Mesodermal cell (in vitro differentiated cells): ENCODE data around the gene IGSF23.

Experiments used
- H3K27ac ChIP-seq: 2 replicates; pipeline ENCODE4 v1.7.0; 2013; ENCODE audit warnings: mild to moderate bottlenecking, low read depth, low read length, moderate library complexity; ENCODE audit not compliant: severe bottlenecking
- H3K36me3 ChIP-seq: 2 replicates; pipeline ENCODE4 v1.7.1; 2013; ENCODE audit warnings: mild to moderate bottlenecking, low read length, moderate library complexity; ENCODE audit not compliant: control insufficient read depth, insufficient read depth
- H3K4me1 ChIP-seq: one replicate; pipeline ENCODE4 v1.7.1; 2013; ENCODE audit warnings: mild to moderate bottlenecking, low read length; ENCODE audit not compliant: insufficient read depth, control insufficient read depth, poor library complexity, severe bottlenecking
- H3K4me3 ChIP-seq: 2 replicates; pipeline ENCODE4 v1.7.0; 2013; ENCODE audit warnings: low read length, control low read depth, mild to moderate bottlenecking; ENCODE audit not compliant: insufficient read depth, poor library complexity, severe bottlenecking; ENCODE audit errors: extremely low read depth
- H3K9me3 ChIP-seq: 2 replicates; pipeline ENCODE4 v1.7.1; 2013; ENCODE audit warnings: mild to moderate bottlenecking, low read length, moderate library complexity; ENCODE audit not compliant: control insufficient read depth
- WGBS, 2 experiments: methylation state at CpG; one replicate each; pipeline ENCODE4 v1.1.5; 2013; ENCODE audit warnings: missing lambda C conversion rate in 2 of 2; ENCODE audit not compliant: insufficient coverage in 2 of 2; 5-methylcytosine and 5-hydroxymethylcytosine counted together

IGSF23 gene

DNA sequence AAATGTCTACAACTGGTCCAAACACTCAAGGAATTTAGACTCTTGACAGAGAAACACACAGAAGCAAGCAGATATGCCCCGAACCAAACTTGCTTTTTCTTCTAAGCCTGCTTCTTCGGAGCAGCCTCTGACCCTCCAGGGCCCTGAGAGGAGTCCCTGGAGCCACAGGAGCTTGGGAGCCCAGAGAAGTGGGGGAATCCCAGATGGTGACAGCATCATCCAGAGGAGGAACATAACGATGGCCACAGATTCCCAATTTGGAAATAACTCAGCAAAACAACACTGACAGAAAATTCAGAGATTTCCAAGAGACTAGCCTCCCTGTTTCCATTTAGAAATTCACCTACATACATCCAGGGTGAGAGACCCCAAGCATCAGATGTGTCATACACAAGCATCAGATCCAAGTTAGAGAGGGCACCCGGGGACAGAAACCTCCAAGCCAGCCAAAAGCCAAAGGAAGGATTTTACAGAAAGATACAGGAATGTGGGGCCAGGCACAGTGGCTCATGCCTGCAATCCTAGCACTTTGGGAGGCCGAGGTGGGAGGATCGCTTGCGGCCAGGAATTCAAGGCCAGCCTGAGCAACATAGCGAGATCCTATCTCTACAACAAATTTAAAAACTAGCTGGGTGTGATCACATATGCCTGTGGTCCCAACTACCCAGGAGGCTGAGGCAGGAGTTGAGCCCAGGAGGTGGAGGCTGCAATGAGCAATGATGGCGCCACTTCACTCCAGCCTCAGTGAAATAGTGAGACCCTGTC lies 28.3 kb downstream of the IGSF23 start:
- no peaks in the 10 kb centered on the region for H3K4me1 ChIP-seq
- no peak overlapping the region for H3K4me3 ChIP-seq
- H3K36me3 ChIP-seq = peaks cover 10% of the 10 kb centered on the region
- H3K27ac ChIP-seq = no peak overlapping the region
- whole genome bisulfite sequencing, 2 experiments = 95 to 96% methylated on average over 4 to 6 of the region's 9 CpGs
- H3K9me3 ChIP-seq = no peaks in the 10 kb centered on the region

DNA sequence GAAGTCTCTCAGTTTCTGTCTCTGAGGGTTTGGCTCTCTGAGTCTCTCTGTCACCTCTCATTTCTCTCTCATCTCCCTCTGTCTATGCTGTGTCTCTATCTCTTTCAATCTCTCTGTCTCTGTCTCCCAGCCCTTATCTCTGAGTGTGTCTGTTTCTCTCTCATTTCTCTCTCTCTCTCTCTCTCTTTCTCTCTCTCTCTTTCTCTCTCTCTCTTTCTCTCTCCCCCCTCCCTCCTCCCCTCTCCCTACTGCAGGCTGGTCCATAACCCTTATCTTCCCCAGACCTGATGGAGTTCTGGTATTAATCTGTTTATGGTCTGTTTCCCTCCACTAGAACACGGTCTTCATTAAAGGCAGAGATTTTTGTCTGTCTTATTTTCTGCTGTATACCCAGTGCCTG lies 29.0 kb downstream of the IGSF23 start:
- no peaks in the 10 kb centered on the region for H3K4me1 ChIP-seq
- peaks cover 11% of the 10 kb centered on the region for H3K36me3 ChIP-seq
- H3K4me3 ChIP-seq = no peak overlapping the region
- 86% methylated on average over 1 of the region's 1 CpG; no CpG with 5 or more reads in 1 of the 2 experiments for WGBS, 2 experiments
- no peaks in the 10 kb centered on the region for H3K9me3 ChIP-seq
- no peak overlapping the region for H3K27ac ChIP-seq

- Histone ChIP-seq H3K27ac (peak within 1 kb of the TSS; percentile 69), H3K9me3 (no peaks in the 10 kb centered on the region), H3K4me3 (peak within 1 kb of the TSS; percentile 81), H3K36me3 (peaks cover 23% of the 10 kb centered on the region), H3K4me1 (no peaks in the 10 kb centered on the region)
- 1% methylated on average over 54 to 57 of the region's 70 CpGs for WGBS, 2 experiments
Measured at GRCh38 chr19:44643605-44644401, 30.4 kb downstream of the IGSF23 start, which contains the start of gene PVR. Gene PVR (plus strand): TSS chr19:44643910. CDS start chr19:44644097, 187 bp downstream.

DNA sequence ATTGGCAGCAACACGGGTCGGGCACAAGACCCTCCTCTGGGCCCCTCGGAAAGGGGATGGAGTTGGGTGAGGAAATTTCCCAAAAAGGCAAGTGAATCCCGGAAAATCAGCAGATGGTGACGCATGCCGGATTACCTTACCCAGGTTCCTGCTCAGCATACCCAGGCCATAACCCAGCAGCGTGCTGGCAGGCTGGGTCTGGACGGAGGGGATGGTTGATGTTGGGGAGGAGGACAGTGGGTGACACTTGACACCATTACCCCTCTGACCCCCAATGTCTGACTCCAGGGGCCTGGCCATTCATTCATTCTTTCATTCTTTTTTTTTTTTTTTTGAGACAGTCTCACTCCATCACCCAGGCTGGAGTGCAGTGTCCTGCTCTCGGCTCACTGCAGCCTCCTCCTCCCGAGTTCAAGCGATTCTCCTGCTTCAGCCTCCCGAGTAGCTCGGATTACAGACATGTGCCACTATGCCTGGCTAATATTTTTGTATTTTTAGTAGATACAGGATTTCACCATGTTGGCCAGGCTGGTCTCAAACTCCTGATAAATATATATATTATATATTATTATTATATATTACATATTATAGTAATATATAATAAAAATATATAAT lies 31.1 kb downstream of the IGSF23 start:
- no peaks in the 10 kb centered on the region for H3K9me3 ChIP-seq
- peaks cover 30% of the 10 kb centered on the region for H3K36me3 ChIP-seq
- WGBS, 2 experiments = 0% methylated on average over 2 to 7 of the region's 13 CpGs
- peak overlapping the region; percentile 81 for H3K4me3 ChIP-seq
- no peaks in the 10 kb centered on the region for H3K4me1 ChIP-seq
- peak overlapping the region; percentile 69 for H3K27ac ChIP-seq

- WGBS, 2 experiments = 94 to 98% methylated on average over 4 to 5 of the region's 8 CpGs
Measured at GRCh38 chr19:44645407-44646048, 32.2 kb downstream of the IGSF23 start.

DNA sequence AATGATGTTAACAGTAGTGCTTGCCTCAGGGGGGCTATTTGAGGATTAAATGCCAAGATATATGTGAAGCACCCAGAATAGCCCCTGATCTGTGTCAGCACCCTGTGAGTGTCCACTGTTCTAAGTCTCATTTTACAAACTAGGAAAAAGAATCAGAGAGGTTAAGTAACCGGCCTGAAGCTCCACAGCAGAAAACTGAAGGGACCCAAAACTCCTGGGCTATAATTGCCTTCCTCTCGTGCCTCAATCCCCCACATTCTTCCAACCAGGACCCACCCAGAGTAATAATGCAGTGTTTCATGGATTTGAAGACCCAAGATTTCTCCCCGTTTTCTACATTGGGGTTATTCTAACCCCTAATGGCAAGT lies 32.7 kb downstream of the IGSF23 start:
- WGBS, 2 experiments = 91 to 94% methylated on average over 3 of the region's 3 CpGs
- H3K36me3 ChIP-seq = peaks cover 45% of the 10 kb centered on the region
- no peaks in the 10 kb centered on the region for H3K4me1 ChIP-seq
- H3K9me3 ChIP-seq = no peaks in the 10 kb centered on the region
- no peak overlapping the region for H3K4me3 ChIP-seq
- H3K27ac ChIP-seq = no peak overlapping the region

More at GRCh38 chr19:44645407-44646048, 32.2 kb downstream of the IGSF23 start:
- Histone ChIP-seq H3K36me3 (peaks cover 40% of the 10 kb centered on the region), H3K4me3 (peak overlapping the region; percentile 5), H3K9me3 (no peaks in the 10 kb centered on the region), H3K27ac (no peak overlapping the region), H3K4me1 (no peaks in the 10 kb centered on the region)

GRCh38 chr19:44647144-44647543 lies 33.8 kb downstream of the IGSF23 start:
- Histone ChIP-seq H3K9me3 (no peaks in the 10 kb centered on the region), H3K4me3 (no peak overlapping the region), H3K27ac (no peak overlapping the region), H3K36me3 (peaks cover 56% of the 10 kb centered on the region), H3K4me1 (no peaks in the 10 kb centered on the region)
- WGBS, 2 experiments = 94 to 97% methylated on average over 24 to 31 of the region's 31 CpGs

- no peaks in the 10 kb centered on the region for H3K4me1 ChIP-seq
- WGBS, 2 experiments = 92 to 100% methylated on average over 3 of the region's 3 CpGs
- no peaks in the 10 kb centered on the region for H3K9me3 ChIP-seq
- H3K27ac ChIP-seq = no peak overlapping the region
- peaks cover 72% of the 10 kb centered on the region for H3K36me3 ChIP-seq
- H3K4me3 ChIP-seq = no peak overlapping the region
Measured at GRCh38 chr19:44648631-44649251, 35.4 kb downstream of the IGSF23 start.

- H3K4me1 ChIP-seq = no peaks in the 10 kb centered on the region
- H3K27ac ChIP-seq = no peak overlapping the region
- H3K4me3 ChIP-seq = no peak overlapping the region
- peaks cover 81% of the 10 kb centered on the region for H3K36me3 ChIP-seq
- H3K9me3 ChIP-seq = no peaks in the 10 kb centered on the region
- 94 to 95% methylated on average over 13 to 14 of the region's 15 CpGs for WGBS, 2 experiments
Measured at GRCh38 chr19:44649578-44650145, 36.3 kb downstream of the IGSF23 start.

DNA sequence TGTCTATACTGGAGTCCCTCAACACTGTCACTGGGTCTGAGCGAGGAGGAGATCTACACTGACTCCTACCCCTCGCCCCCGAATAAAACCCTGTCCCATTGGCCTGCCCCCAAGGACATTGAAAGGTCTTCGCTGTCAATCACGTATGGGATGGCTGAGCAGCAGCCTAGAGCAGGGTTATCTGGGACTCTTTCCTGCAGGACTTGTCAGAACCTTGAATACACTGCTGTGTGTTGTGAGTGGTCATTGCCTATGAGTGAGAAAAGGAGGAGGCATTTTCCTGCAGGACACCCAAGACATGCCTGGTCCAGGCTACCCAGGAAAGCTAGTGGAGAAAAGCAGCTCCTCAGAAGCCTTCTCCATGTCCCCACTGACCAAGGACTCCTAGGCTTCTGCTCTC lies 40.0 kb downstream of the IGSF23 start:
- peaks cover 100% of the 10 kb centered on the region for H3K36me3 ChIP-seq
- H3K4me3 ChIP-seq = no peak overlapping the region
- WGBS, 2 experiments = 98 to 100% methylated on average over 5 of the region's 5 CpGs
- H3K4me1 ChIP-seq = no peaks in the 10 kb centered on the region
- H3K9me3 ChIP-seq = no peaks in the 10 kb centered on the region
- H3K27ac ChIP-seq = no peak overlapping the region
